HepG2 (cell line): Measurements from ENCODE around the gene ZNF117. TPM values are rescaled to one million over a fixed set of nuclear protein-coding genes. Genes with fewer than 3 reads are reported as not detected.

Experiments used
- ATF7-NPFF ChIP-seq: sonication (generic); formaldehyde crosslinking; IDR thresholded peaks from 2 replicates; pipeline ENCODE4 v1.8.1; 2023; ENCODE audit warnings: mild to moderate bottlenecking, low read depth, missing genetic modification reagents, moderate library complexity
- CCAR2 ChIP-seq: fragments of 200-400 bp; formaldehyde crosslinking; optimal IDR thresholded peaks from 2 replicates; pipeline ENCODE3; 2018; ENCODE audit warnings: low read depth, mild to moderate bottlenecking, low read length, moderate library complexity
- DNMT3B ChIP-seq: conservative IDR thresholded peaks from 2 replicates; pipeline ENCODE4 v1.6.1; 2016; ENCODE audit warnings: missing biosample characterization, control low read depth
- HNRNPK ChIP-seq: fragments of 200-400 bp; formaldehyde crosslinking; IDR thresholded peaks from 2 replicates; pipeline ENCODE4 v1.6.1; 2018; ENCODE audit warnings: low read length, low read depth, moderate library complexity, mild to moderate bottlenecking; ENCODE audit not compliant: poor library complexity, severe bottlenecking
- MAFK ChIP-seq, 2 experiments: IDR thresholded peaks in 1 of 2; conservative IDR thresholded peaks in 1 of 2; 2 replicates each; pipeline ENCODE4 v1.6.1; 2011; ENCODE audit warnings: improper control_type of control experiment in 2 of 2, low read length in 2 of 2
- MNT ChIP-seq: fragments of 450-650 bp; IDR thresholded peaks from 2 replicates; pipeline ENCODE4 v1.6.1; 2016
- PATZ1 ChIP-seq: sonication (generic); formaldehyde crosslinking; IDR thresholded peaks from 2 replicates; pipeline ENCODE4 v1.4.0; 2020; ENCODE audit warnings: missing genetic modification reagents
- RBFOX2 ChIP-seq: fragments of 200-400 bp; formaldehyde crosslinking; IDR thresholded peaks from 2 replicates; pipeline ENCODE4 v1.6.1; 2017; ENCODE audit warnings: low read depth, mild to moderate bottlenecking, low read length
- TP53 ChIP-seq: sonication (generic); formaldehyde crosslinking; conservative IDR thresholded peaks from 2 replicates; pipeline ENCODE4 v1.4.0; 2020; ENCODE audit warnings: missing genetic modification reagents
- ZC3H4 ChIP-seq: sonication (generic); formaldehyde crosslinking; IDR thresholded peaks from 2 replicates; pipeline ENCODE4 v1.4.0; 2020; ENCODE audit warnings: missing genetic modification reagents, borderline replicate concordance
- ZFP90 ChIP-seq: sonication (generic); formaldehyde crosslinking; IDR thresholded peaks from 2 replicates; pipeline ENCODE4 v1.8.0; 2022; ENCODE audit warnings: missing genetic modification reagents, mild to moderate bottlenecking, inconsistent platforms, borderline replicate concordance
- ZNF142 ChIP-seq: sonication (generic); formaldehyde crosslinking; IDR thresholded peaks from 2 replicates; pipeline ENCODE4 v1.4.0; 2020; ENCODE audit warnings: missing genetic modification reagents
- ZNF563 ChIP-seq: sonication (generic); formaldehyde crosslinking; IDR thresholded peaks from 2 replicates; pipeline ENCODE4 v1.8.0; 2022; ENCODE audit warnings: mild to moderate bottlenecking, moderate library complexity, missing genetic modification reagents
- polyA plus RNA-seq, 8 experiments: library from polyadenylated mRNA; depleted of rRNA in 3 of 8; stranded (reverse) in 7 of 8; unstranded in 1 of 8; fragments of >200 nt; fragmentation: Illumina TruSeq in 4 of 8; extraction: Trizol in 4 of 8; gene quantifications; 2 replicates each; pipeline versions ENCODE4 v1.2.1 to v1.2.3, GENCODE V29; 2011 to 2016; ENCODE audit warnings: low read depth in 4 of 8, missing spikeins in 1 of 8, mixed read lengths in 1 of 8; ENCODE audit not compliant: insufficient read depth in 1 of 8
- total RNA-seq, 5 experiments: library from RNA; depleted of rRNA; stranded (reverse); fragments of >200 nt; fragmentation: Illumina TruSeq; extraction: Trizol; gene quantifications; 2 replicates each; pipeline ENCODE4 v1.2.3, GENCODE V29; 2016; ENCODE audit warnings: low read depth in 1 of 5
- TF ChIP-seq, protein P1 (sequence below): sonication (generic); formaldehyde crosslinking; IDR thresholded peaks from 2 replicates; pipeline ENCODE4 v1.5.1; 2020; ENCODE audit warnings: mild to moderate bottlenecking, missing genetic modification reagents, borderline replicate concordance

Gene ZNF117
- total and polyA plus RNA-seq, 2 of the 13 experiments (the other 11 are each of a cell fraction or from before 2014, with no cell fraction given), result 6.6 to 20.0 TPM

GRCh38 chr7:64997927-64998391, 7.1 kb upstream of the ZNF117 start (continued):
- TF ChIP-seq, protein P1, sequence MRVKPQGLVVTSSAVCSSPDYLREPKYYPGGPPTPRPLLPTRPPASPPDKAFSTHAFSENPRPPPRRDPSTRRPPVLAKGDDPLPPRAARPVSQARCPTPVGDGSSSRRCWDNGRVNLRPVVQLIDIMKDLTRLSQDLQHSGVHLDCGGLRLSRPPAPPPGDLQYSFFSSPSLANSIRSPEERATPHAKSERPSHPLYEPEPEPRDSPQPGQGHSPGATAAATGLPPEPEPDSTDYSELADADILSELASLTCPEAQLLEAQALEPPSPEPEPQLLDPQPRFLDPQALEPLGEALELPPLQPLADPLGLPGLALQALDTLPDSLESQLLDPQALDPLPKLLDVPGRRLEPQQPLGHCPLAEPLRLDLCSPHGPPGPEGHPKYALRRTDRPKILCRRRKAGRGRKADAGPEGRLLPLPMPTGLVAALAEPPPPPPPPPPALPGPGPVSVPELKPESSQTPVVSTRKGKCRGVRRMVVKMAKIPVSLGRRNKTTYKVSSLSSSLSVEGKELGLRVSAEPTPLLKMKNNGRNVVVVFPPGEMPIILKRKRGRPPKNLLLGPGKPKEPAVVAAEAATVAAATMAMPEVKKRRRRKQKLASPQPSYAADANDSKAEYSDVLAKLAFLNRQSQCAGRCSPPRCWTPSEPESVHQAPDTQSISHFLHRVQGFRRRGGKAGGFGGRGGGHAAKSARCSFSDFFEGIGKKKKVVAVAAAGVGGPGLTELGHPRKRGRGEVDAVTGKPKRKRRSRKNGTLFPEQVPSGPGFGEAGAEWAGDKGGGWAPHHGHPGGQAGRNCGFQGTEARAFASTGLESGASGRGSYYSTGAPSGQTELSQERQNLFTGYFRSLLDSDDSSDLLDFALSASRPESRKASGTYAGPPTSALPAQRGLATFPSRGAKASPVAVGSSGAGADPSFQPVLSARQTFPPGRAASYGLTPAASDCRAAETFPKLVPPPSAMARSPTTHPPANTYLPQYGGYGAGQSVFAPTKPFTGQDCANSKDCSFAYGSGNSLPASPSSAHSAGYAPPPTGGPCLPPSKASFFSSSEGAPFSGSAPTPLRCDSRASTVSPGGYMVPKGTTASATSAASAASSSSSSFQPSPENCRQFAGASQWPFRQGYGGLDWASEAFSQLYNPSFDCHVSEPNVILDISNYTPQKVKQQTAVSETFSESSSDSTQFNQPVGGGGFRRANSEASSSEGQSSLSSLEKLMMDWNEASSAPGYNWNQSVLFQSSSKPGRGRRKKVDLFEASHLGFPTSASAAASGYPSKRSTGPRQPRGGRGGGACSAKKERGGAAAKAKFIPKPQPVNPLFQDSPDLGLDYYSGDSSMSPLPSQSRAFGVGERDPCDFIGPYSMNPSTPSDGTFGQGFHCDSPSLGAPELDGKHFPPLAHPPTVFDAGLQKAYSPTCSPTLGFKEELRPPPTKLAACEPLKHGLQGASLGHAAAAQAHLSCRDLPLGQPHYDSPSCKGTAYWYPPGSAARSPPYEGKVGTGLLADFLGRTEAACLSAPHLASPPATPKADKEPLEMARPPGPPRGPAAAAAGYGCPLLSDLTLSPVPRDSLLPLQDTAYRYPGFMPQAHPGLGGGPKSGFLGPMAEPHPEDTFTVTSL, result 0 out of 2 replicates have a peak, but pooled peaks have one; percentile 19
- TF ChIP-seq ZNF563 (CRISPR knock-in tag) (no peak), DNMT3B (CRISPR knock-in tag) (no peak), TP53 (CRISPR knock-in tag) (no peak), RBFOX2 (0 out of 2 replicates have a peak, but pooled peaks have one; percentile 27), MNT (no peak), MAFK (conservative IDR thresholded peaks at IDR 0.05 in 1 of 2, IDR thresholded peaks at IDR 0.05 in 1 of 2; ENCODE audit: low read length in 2 of 2) (no peak), ATF7-NPFF (CRISPR knock-in tag) (no peak), ZNF142 (0 out of 2 replicates have a peak, but pooled peaks have one; percentile 55), ZFP90 (CRISPR knock-in tag) (0 out of 2 replicates have a peak, but pooled peaks have one; percentile 16), ZC3H4 (CRISPR knock-in tag) (peak; percentile 89; the same call in 1 of the 2 replicates), CCAR2 (no peak), PATZ1 (CRISPR knock-in tag) (peak; percentile 29; the same call in 1 of the 2 replicates), HNRNPK (no peak)
